Right lobe of liver (tissue), 4 donors: ENCODE measurements around the gene SLC19A2.

Experiments used
- CTCF ChIP-seq, 4 donors: fragments of 200-600 bp in 3 of 4; fragments of 450-650 bp in 1 of 4; IDR thresholded peaks; one replicate each; pipeline versions ENCODE4 v1.5.1 to v1.8.0; 2016 to 2022; ENCODE audit warnings: antibody characterized with exemption in 4 of 4, mild to moderate bottlenecking in 2 of 4
- POLR2A ChIP-seq: fragments of 450-650 bp; IDR thresholded peaks from one replicate; pipeline ENCODE4 v1.6.1; 2017; ENCODE audit warnings: antibody characterized with exemption, mild to moderate bottlenecking
- donor health status: DM: no; HTN: no; CAD: no.
- donor health status: DM: no; HTN: no; CAD: no.
- donor health status: DM: no; HTN: yes; CAD: no.

GRCh38 chr1:169495046-169495775 lies 9.5 kb upstream of the SLC19A2 start:
- no peak for TF ChIP-seq CTCF (IDR thresholded peaks at IDR 0.05)
- no peak for TF ChIP-seq POLR2A
